BLaER1 (cell line): ENCODE data around the gene DIP2C.

Experiments used
- H3K27ac ChIP-seq: shearing (Covaris generic); formaldehyde crosslinking; 2 replicates; pipeline ENCODE4 v1.8.1; 2022
- H3K27me3 ChIP-seq: shearing (Covaris generic); formaldehyde crosslinking; 2 replicates; pipeline ENCODE4 v1.8.1; 2022
- H3K36me3 ChIP-seq: shearing (Covaris generic); formaldehyde crosslinking; 2 replicates; pipeline ENCODE4 v1.8.1; 2022
- H3K4me1 ChIP-seq: shearing (Covaris generic); formaldehyde crosslinking; 2 replicates; pipeline ENCODE4 v1.8.1; 2022
- H3K4me2 ChIP-seq: shearing (Covaris generic); formaldehyde crosslinking; 2 replicates; pipeline ENCODE4 v1.8.1; 2022
- H3K4me3 ChIP-seq: shearing (Covaris generic); formaldehyde crosslinking; 2 replicates; pipeline ENCODE4 v1.8.1; 2022
- H3K9ac ChIP-seq: shearing (Covaris generic); formaldehyde crosslinking; 2 replicates; pipeline ENCODE4 v1.8.1; 2022
- H3K9me3 ChIP-seq: shearing (Covaris generic); formaldehyde crosslinking; 2 replicates; pipeline ENCODE4 v1.8.1; 2022
- H4K20me1 ChIP-seq: shearing (Covaris generic); formaldehyde crosslinking; 2 replicates; pipeline ENCODE4 v1.8.1; 2022
- Cebpa-rat ChIP-seq: shearing (Covaris generic); IDR thresholded peaks from 2 replicates; pipeline ENCODE4 v1.8.1; 2022

Gene DIP2C

GRCh38 chr10:595473-595872, 94.0 kb downstream of the DIP2C start:
- Histone ChIP-seq H3K4me2 (no peak overlapping the region), H3K36me3 (peaks cover 7% of the 10 kb centered on the region; the same call in 1 of the 2 replicates), H3K9me3 (no peaks in the 10 kb centered on the region), H4K20me1 (peaks cover 100% of the 10 kb centered on the region), H3K4me1 (peaks cover 44% of the 10 kb centered on the region), H3K27me3 (no peaks in the 10 kb centered on the region), H3K4me3 (no peak overlapping the region), H3K9ac (no peak overlapping the region), H3K27ac (no peak overlapping the region)
- no peak for TF ChIP-seq Cebpa-rat

- Histone ChIP-seq H3K9me3 (no peaks in the 10 kb centered on the region), H3K4me2 (0 out of 2 replicates have a peak overlapping the region, but pooled peaks have one; percentile 2), H3K4me3 (no peak overlapping the region), H4K20me1 (peaks cover 100% of the 10 kb centered on the region), H3K27me3 (no peaks in the 10 kb centered on the region), H3K27ac (no peak overlapping the region), H3K4me1 (peaks cover 51% of the 10 kb centered on the region), H3K9ac (no peak overlapping the region), H3K36me3 (peaks cover 7% of the 10 kb centered on the region; the same call in 1 of the 2 replicates)
- TF ChIP-seq Cebpa-rat, result no peak
These were observed 94.7 kb downstream of the DIP2C start for GRCh38 chr10:594584-595270.

- peaks cover 53% of the 10 kb centered on the region for H3K4me1 ChIP-seq
- H4K20me1 ChIP-seq, result peaks cover 100% of the 10 kb centered on the region
- H3K36me3 ChIP-seq, result peaks cover 7% of the 10 kb centered on the region; the same call in 1 of the 2 replicates
- no peak for TF ChIP-seq Cebpa-rat
- H3K9me3 ChIP-seq, result no peaks in the 10 kb centered on the region
- no peaks in the 10 kb centered on the region for H3K27me3 ChIP-seq
- no peak overlapping the region for H3K4me2 ChIP-seq
- no peak overlapping the region for H3K27ac ChIP-seq
- no peak overlapping the region for H3K4me3 ChIP-seq
- H3K9ac ChIP-seq, result no peak overlapping the region
These were observed 95.5 kb downstream of the DIP2C start for GRCh38 chr10:593901-594457.

GRCh38 chr10:593421-593820, 96.0 kb downstream of the DIP2C start:
- no peak for TF ChIP-seq Cebpa-rat
- H3K9me3 ChIP-seq, result no peaks in the 10 kb centered on the region
- H3K4me2 ChIP-seq, result no peak overlapping the region
- no peak overlapping the region for H3K4me3 ChIP-seq
- no peaks in the 10 kb centered on the region for H3K27me3 ChIP-seq
- H3K36me3 ChIP-seq, result peaks cover 7% of the 10 kb centered on the region; the same call in 1 of the 2 replicates
- H4K20me1 ChIP-seq, result peaks cover 100% of the 10 kb centered on the region
- no peak overlapping the region for H3K9ac ChIP-seq
- peaks cover 53% of the 10 kb centered on the region for H3K4me1 ChIP-seq
- no peak overlapping the region for H3K27ac ChIP-seq

GRCh38 chr10:593016-593415, 96.5 kb downstream of the DIP2C start:
- Histone ChIP-seq H3K4me1 (peaks cover 53% of the 10 kb centered on the region), H3K27me3 (no peaks in the 10 kb centered on the region), H3K27ac (no peak overlapping the region), H3K4me3 (no peak overlapping the region), H3K9me3 (no peaks in the 10 kb centered on the region), H3K36me3 (peaks cover 7% of the 10 kb centered on the region; the same call in 1 of the 2 replicates), H4K20me1 (peaks cover 100% of the 10 kb centered on the region), H3K9ac (no peak overlapping the region), H3K4me2 (no peak overlapping the region)
- no peak for TF ChIP-seq Cebpa-rat

DNA sequence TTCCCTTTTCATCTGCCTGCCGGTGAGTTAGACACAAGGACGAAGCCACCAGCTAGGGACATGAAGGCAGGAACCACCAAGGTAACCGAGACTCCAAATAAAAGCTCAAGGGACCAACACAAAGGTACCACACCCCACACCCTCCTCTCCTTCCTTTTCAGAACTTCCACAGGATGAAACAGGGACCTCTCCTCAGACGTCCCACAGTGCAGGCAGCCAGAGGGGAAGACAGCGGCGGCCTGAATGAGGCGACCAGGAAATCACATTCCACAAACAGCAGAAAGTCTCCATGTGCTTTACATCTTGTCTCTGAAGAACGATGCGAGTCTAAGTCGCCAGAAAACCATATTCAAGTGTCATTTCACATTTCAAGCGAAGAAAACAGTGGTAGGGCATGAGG, 97.8 kb downstream of the DIP2C start:
- Histone ChIP-seq H3K4me3 (no peak overlapping the region), H3K9ac (no peak overlapping the region), H3K9me3 (no peaks in the 10 kb centered on the region), H3K27me3 (no peaks in the 10 kb centered on the region), H3K36me3 (no peaks in the 10 kb centered on the region; the same call in 1 of the 2 replicates), H4K20me1 (peaks cover 99% of the 10 kb centered on the region), H3K27ac (no peak overlapping the region), H3K4me2 (peak overlapping the region; percentile 89), H3K4me1 (peaks cover 59% of the 10 kb centered on the region)
- no peak for TF ChIP-seq Cebpa-rat

DNA sequence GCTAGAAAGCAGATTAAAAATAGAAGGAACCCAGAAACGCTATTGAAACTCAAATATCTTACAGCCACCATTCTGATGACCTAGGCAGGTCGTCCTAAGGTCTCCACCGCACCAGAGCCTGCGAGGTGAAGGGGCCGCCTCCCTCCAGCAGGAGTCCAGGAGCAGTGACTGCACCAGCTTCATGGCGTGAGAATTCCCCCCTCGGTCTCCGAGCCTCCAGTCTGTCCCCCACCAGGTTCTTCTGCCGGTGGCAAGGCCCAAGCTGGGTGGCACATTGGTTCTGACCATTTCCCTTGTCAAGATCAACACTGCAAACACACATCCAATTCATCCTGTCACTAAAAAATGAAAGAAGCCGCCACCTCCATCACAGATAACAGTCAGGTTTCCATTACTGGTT, 98.7 kb downstream of the DIP2C start:
- peaks cover 99% of the 10 kb centered on the region for H4K20me1 ChIP-seq

DNA sequence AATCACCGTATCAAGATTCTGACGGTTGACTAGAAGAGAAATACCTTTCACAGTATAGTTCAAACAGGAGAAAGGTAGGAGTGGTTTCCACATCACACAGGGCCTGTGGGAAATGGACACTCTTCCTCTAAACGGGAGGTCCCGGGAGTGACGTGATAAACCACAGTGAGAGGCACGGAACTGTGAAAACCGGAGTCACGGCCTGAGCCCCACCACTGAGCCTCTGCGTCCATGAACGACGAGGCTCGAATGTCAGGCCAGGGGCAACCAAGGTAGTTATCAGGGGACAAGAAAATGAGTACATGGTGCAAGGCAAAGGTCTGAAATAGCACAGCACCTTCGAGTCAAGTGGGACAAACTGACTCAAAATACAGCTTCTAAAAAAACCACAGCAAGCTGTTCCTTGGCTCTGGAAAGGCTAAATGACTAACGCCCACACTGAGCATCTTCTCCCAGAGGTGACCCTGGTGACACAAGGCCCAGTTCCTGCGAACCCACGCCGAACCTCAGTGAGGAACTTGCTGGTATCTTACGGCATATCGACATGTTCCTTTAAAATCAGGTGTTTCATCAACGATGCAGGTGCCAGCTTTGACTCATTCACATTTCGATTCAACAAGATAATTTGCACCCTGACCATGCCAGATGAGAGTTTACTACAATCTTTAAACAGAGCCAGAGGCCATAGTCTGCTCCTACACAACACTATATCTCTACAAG, 99.3 kb downstream of the DIP2C start:
- TF ChIP-seq Cebpa-rat, result no peak
- peaks cover 99% of the 10 kb centered on the region for H4K20me1 ChIP-seq
- no peak overlapping the region for H3K4me3 ChIP-seq
- H3K36me3 ChIP-seq, result no peaks in the 10 kb centered on the region
- H3K27me3 ChIP-seq, result no peaks in the 10 kb centered on the region
- H3K9me3 ChIP-seq, result no peaks in the 10 kb centered on the region
- H3K4me1 ChIP-seq, result peaks cover 64% of the 10 kb centered on the region
- H3K4me2 ChIP-seq, result peak overlapping the region; percentile 89
- H3K9ac ChIP-seq, result no peak overlapping the region
- no peak overlapping the region for H3K27ac ChIP-seq

More for the DNA sequence above, 98.7 kb downstream of the DIP2C start:
- H3K4me1 ChIP-seq, result peaks cover 64% of the 10 kb centered on the region
- peak overlapping the region; percentile 89 for H3K4me2 ChIP-seq
- no peak overlapping the region for H3K4me3 ChIP-seq
- H3K9me3 ChIP-seq, result no peaks in the 10 kb centered on the region
- TF ChIP-seq Cebpa-rat, result no peak
- no peak overlapping the region for H3K27ac ChIP-seq
- H3K9ac ChIP-seq, result no peak overlapping the region
- no peaks in the 10 kb centered on the region for H3K27me3 ChIP-seq
- no peaks in the 10 kb centered on the region for H3K36me3 ChIP-seq

GRCh38 chr10:588246-589165, 101.0 kb downstream of the DIP2C start:
- peaks cover 58% of the 10 kb centered on the region for H3K4me1 ChIP-seq
- no peak for TF ChIP-seq Cebpa-rat

More at GRCh38 chr10:588246-589165, 101.0 kb downstream of the DIP2C start:
- Histone ChIP-seq H3K4me2 (peak overlapping the region; percentile 89), H3K9ac (0 out of 2 replicates have a peak overlapping the region, but pooled peaks have one; percentile 25), H3K4me3 (no peak overlapping the region; the same call in 1 of the 2 replicates), H3K27ac (0 out of 2 replicates have a peak overlapping the region, but pooled peaks have one; percentile 3), H3K27me3 (no peaks in the 10 kb centered on the region), H4K20me1 (peaks cover 99% of the 10 kb centered on the region), H3K9me3 (no peaks in the 10 kb centered on the region), H3K36me3 (no peaks in the 10 kb centered on the region)
